ENCODE results near the gene PRDM15. TPM values are rescaled to one million over a fixed set of nuclear protein-coding genes. Genes with fewer than 3 reads are reported as not detected.

Gene PRDM15
- total RNA-seq, 1 donor from 2014 or later: 10.2 TPM

DNA sequence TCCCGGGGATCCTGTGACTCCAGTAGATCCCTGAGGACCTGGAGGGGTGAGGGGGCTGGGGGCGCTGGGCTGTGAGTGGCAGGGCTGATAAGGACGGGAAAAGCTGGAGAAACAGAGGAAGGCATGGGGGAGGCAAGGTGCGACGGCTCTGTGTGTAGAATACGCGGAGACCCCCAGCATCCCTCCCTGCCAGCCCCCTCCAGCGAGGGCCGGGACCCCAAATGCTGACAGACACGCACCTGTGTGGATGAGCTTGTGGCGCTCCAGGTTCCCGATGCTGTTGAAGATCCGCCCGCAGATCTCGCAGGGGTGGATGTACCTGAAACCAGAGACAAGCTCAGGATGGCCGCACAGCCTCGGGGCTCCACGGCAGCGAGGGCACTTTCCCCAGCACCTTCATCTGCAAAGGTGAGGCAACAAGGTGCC lies 59.3 kb downstream of the PRDM15 start:
- H3K36me3 Mint-ChIP-seq (ENCODE audit: unreplicated experiment): no peaks in the 10 kb centered on the region
- H3K27ac Mint-ChIP-seq (ENCODE audit: unreplicated experiment): no peak overlapping the region
- no peaks in the 10 kb centered on the region for H3K27me3 Mint-ChIP-seq (ENCODE audit: unreplicated experiment)
- no peak for DNase-seq
- no peaks in the 10 kb centered on the region for H3K4me1 Mint-ChIP-seq (ENCODE audit: low read depth, unreplicated experiment)
- no peak overlapping the region for H3K4me3 Mint-ChIP-seq (ENCODE audit: unreplicated experiment)
- peaks cover 5% of the 10 kb centered on the region for H3K9me3 Mint-ChIP-seq (ENCODE audit: unreplicated experiment)
- TF ChIP-seq, protein P1, sequence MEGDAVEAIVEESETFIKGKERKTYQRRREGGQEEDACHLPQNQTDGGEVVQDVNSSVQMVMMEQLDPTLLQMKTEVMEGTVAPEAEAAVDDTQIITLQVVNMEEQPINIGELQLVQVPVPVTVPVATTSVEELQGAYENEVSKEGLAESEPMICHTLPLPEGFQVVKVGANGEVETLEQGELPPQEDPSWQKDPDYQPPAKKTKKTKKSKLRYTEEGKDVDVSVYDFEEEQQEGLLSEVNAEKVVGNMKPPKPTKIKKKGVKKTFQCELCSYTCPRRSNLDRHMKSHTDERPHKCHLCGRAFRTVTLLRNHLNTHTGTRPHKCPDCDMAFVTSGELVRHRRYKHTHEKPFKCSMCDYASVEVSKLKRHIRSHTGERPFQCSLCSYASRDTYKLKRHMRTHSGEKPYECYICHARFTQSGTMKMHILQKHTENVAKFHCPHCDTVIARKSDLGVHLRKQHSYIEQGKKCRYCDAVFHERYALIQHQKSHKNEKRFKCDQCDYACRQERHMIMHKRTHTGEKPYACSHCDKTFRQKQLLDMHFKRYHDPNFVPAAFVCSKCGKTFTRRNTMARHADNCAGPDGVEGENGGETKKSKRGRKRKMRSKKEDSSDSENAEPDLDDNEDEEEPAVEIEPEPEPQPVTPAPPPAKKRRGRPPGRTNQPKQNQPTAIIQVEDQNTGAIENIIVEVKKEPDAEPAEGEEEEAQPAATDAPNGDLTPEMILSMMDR (IDR thresholded peaks at IDR 0.05; ENCODE audit: partially characterized antibody, unreplicated experiment): no peak

DNA sequence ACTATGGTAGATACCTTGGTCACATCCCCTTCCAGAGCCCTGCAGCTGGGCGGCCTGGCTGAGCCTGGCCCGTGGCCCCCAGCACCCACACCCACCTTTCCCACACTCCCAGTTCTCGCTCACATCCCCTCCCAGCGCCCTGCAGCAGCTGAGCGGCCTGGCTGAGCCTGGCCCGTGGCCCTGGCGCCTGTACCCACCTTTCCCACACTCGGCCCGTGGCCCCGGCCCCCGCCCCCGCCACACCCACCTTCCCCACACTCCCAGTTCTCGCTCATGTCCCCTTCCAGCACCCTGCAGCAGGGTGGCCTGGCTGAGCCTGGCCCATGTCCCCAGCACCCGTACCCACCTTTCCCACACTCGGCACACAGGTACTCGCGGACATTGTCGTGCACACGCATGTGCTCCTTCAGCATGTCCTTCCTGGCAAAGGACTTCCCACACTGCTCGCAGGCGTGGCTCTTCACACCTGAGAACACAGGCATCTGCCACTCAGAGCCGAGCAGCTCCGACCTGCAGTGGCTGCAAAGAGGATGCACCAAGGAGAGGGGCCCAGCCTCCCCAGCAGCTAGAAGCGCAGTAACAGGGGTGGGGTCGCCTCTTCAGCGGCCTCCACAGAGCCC lies 59.8 kb downstream of the PRDM15 start:
- H3K9me3 Mint-ChIP-seq (ENCODE audit: unreplicated experiment): peaks cover 5% of the 10 kb centered on the region
- no peak overlapping the region for H3K4me3 Mint-ChIP-seq (ENCODE audit: unreplicated experiment)
- no peaks in the 10 kb centered on the region for H3K4me1 Mint-ChIP-seq (ENCODE audit: low read depth, unreplicated experiment)
- TF ChIP-seq, protein P1 (IDR thresholded peaks at IDR 0.05; ENCODE audit: partially characterized antibody, unreplicated experiment): no peak
- H3K36me3 Mint-ChIP-seq (ENCODE audit: unreplicated experiment): no peaks in the 10 kb centered on the region
- DNase-seq: no peak
- no peak overlapping the region for H3K27ac Mint-ChIP-seq (ENCODE audit: unreplicated experiment)
- no peaks in the 10 kb centered on the region for H3K27me3 Mint-ChIP-seq (ENCODE audit: unreplicated experiment)

DNA sequence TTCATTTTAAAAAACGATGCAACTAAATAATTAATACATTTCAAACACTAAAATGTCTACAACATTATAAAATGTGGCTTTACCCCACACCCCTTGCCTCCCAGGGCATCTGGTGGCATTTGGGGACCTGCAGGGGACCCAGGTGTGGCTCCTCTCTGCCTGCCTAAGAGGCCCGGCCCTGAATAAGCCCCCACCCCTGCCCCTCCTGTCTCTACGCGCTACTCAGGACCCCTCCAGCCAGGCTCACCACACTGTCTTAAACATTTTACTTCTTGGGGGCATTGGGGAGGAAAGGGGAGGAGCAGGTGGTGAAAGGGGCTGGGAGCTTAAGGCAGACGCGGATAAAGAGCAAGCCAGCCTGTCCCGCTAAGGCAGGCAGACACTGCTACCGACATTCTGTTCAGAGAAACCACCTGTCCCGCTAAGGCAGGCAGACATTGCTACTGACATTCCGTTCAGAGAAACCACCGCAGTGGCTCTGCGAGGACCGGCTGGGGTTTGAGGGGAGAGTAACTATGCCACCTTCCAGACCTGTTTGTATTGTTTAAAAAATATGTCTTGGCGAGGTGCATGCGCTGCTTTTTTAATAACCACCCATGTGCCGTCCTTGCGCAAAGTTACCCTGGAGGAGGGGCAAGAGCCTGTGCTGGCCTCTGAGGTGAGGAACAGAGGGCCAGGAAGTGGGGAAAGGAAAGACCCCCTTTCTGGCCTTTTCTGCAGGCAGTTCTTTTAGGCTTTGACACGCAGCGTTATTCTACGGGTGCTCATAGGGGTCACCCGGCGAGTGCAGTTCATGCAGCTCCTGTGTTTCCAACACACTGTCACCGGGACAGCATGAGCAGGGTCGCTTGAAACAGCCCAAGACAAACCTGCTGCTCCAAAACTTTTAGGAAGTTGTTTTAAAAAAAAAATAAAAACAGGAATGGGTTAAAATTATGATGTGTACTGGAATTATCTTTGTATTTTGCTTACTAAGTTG lies 61.0 kb downstream of the PRDM15 start:
- no peak for DNase-seq
- Mint-ChIP-seq H3K27ac (ENCODE audit: unreplicated experiment) (no peak overlapping the region), H3K4me1 (ENCODE audit: low read depth, unreplicated experiment) (no peaks in the 10 kb centered on the region), H3K4me3 (ENCODE audit: unreplicated experiment) (no peak overlapping the region), H3K27me3 (ENCODE audit: unreplicated experiment) (no peaks in the 10 kb centered on the region), H3K9me3 (ENCODE audit: unreplicated experiment) (peaks cover 5% of the 10 kb centered on the region), H3K36me3 (ENCODE audit: unreplicated experiment) (no peaks in the 10 kb centered on the region)
- TF ChIP-seq, protein P1 (IDR thresholded peaks at IDR 0.05; ENCODE audit: partially characterized antibody, unreplicated experiment): no peak

DNA sequence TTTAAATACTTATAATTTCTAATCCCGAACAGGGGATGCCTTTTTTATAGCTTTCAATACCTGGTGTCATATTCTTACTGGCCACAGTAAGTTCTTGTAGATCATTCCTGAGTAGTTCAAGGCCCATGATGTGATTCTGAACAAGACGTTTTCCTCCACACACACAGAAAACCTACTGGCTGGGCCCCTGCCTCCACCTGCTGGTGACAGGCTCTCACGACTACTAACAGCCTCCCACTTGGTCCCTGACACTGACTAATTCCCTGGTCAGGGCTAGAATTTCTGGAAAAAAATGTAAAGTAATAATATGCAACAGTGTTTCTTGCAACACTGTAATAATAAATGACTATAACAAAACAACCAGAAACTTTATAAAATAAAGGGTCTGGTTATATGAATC lies 61.9 kb downstream of the PRDM15 start:
- DNase-seq: peak; percentile 79
- no peak overlapping the region for H3K4me3 Mint-ChIP-seq (ENCODE audit: unreplicated experiment)
- H3K9me3 Mint-ChIP-seq (ENCODE audit: unreplicated experiment): peaks cover 5% of the 10 kb centered on the region
- no peaks in the 10 kb centered on the region for H3K36me3 Mint-ChIP-seq (ENCODE audit: unreplicated experiment)
- no peak overlapping the region for H3K27ac Mint-ChIP-seq (ENCODE audit: unreplicated experiment)
- TF ChIP-seq, protein P1 (IDR thresholded peaks at IDR 0.05; ENCODE audit: partially characterized antibody, unreplicated experiment): no peak
- H3K27me3 Mint-ChIP-seq (ENCODE audit: unreplicated experiment): no peaks in the 10 kb centered on the region
- H3K4me1 Mint-ChIP-seq (ENCODE audit: low read depth, unreplicated experiment): no peaks in the 10 kb centered on the region
